PC-9 (cell line): ENCODE measurements around the gene SPCS3. TPM values are rescaled to one million over a fixed set of nuclear protein-coding genes. Genes with fewer than 3 reads are reported as not detected.
"Not testable (repeated sequence)": the region's sequence is repeated elsewhere in the genome, so short reads cannot be mapped to it uniquely, and the experiment has no call there.

ENCODE experiments used
- BruUV-seq: library from RNA; stranded (reverse); fragments of 400-500 nt; replicated peaks from 2 replicates; lab custom pipeline; 2021; lab: Mats Ljungman, UMichigan
- CTCF ChIA-PET: fragments of 300-600 bp; sonication (Branson Sonifier 250); formaldehyde crosslinking; loops from one replicate; lab custom pipeline; 2022; ENCODE audit warnings: antibody characterized with exemption; lab: Charles Lee
- POLR2A ChIA-PET: fragments of 300-600 bp; sonication (Branson Sonifier 250); formaldehyde crosslinking; loops from one replicate; lab custom pipeline; 2022; ENCODE audit warnings: antibody characterized with exemption; ENCODE audit not compliant: unreplicated experiment; lab: Charles Lee
- DNase-seq, 2 experiments: peaks; one replicate each; pipeline versions ENCODE4 v3.0.0 to v3.0.0-alpha.2; 2015 to 2022; ENCODE audit warnings: mixed read lengths in 1 of 2
- H2AFZ ChIP-seq: fragments of 200-600 bp; sonication (generic); 2 replicates; pipeline ENCODE4 v1.8.1; 2017; ENCODE audit warnings: antibody characterized with exemption
- H3F3A ChIP-seq: fragments of 200-600 bp; sonication (generic); 2 replicates; pipeline ENCODE4 v1.8.1; 2017; ENCODE audit warnings: antibody characterized with exemption, mild to moderate bottlenecking, low read depth; ENCODE audit not compliant: insufficient read depth
- H3K27ac ChIP-seq: fragments of 200-600 bp; sonication (generic); 2 replicates; pipeline ENCODE4 v1.6.1; 2016; ENCODE audit warnings: mixed run types
- H3K27me3 ChIP-seq: fragments of 200-600 bp; sonication (generic); 2 replicates; pipeline ENCODE4 v1.6.1; 2016; ENCODE audit warnings: low read depth, mixed run types; ENCODE audit not compliant: insufficient read depth
- H3K36me3 ChIP-seq: fragments of 200-600 bp; sonication (generic); 2 replicates; pipeline ENCODE4 v1.6.1; 2016; ENCODE audit warnings: low read depth, mixed run types
- H3K4me1 ChIP-seq: fragments of 200-600 bp; sonication (generic); replicated peaks from 2 replicates; pipeline ENCODE4 v1.6.1; 2016; ENCODE audit warnings: mixed run types; ENCODE audit not compliant: insufficient read depth
- H3K4me2 ChIP-seq: fragments of 200-600 bp; sonication (generic); 2 replicates; pipeline ENCODE4 v1.6.1; 2017; ENCODE audit warnings: mixed run types
- H3K4me3 ChIP-seq: fragments of 200-600 bp; sonication (generic); 2 replicates; pipeline ENCODE4 v1.6.1; 2016; ENCODE audit warnings: mixed run types
- H3K79me2 ChIP-seq: fragments of 200-600 bp; sonication (generic); 2 replicates; pipeline ENCODE4 v1.6.1; 2017; ENCODE audit warnings: low read depth, mixed run types
- H3K9me2 ChIP-seq: fragments of 200-600 bp; sonication (generic); 2 replicates; pipeline ENCODE4 v1.8.1; 2017; ENCODE audit warnings: mild to moderate bottlenecking; ENCODE audit not compliant: insufficient read depth
- H3K9me3 ChIP-seq: fragments of 200-600 bp; sonication (generic); 2 replicates; pipeline ENCODE4 v1.8.1; 2016; ENCODE audit warnings: low read depth; ENCODE audit not compliant: insufficient read depth
- H4K20me1 ChIP-seq: fragments of 200-600 bp; sonication (generic); 2 replicates; pipeline ENCODE4 v1.8.1; 2017; ENCODE audit not compliant: insufficient read depth
- EZH2 ChIP-seq: fragments of 200-600 bp; sonication (generic); IDR thresholded peaks from 2 replicates; pipeline ENCODE4 v1.8.0; 2017; ENCODE audit warnings: antibody characterized with exemption, low read depth
- intact Hi-C: fragments of 100-400 bp; cut with micrococcal nuclease; formaldehyde crosslinking; loops from one replicate; pipeline ENCODE4 v1.10.0; 2022; ENCODE audit not compliant: unreplicated experiment
- total RNA-seq: library from RNA; stranded (reverse); gene quantifications from 2 replicates; pipeline ENCODE4 v1.2.3, GENCODE V29; 2021
- TF ChIP-seq, protein P1 (sequence below): fragments of 200-600 bp; sonication (generic); conservative IDR thresholded peaks from 2 replicates; pipeline ENCODE4 v1.6.1; 2017; ENCODE audit warnings: mixed run types, antibody characterized with exemption, mild to moderate bottlenecking, moderate library complexity

SPCS3 gene
- total RNA-seq, 1 experiment from 2014 or later = 107 TPM

DNA sequence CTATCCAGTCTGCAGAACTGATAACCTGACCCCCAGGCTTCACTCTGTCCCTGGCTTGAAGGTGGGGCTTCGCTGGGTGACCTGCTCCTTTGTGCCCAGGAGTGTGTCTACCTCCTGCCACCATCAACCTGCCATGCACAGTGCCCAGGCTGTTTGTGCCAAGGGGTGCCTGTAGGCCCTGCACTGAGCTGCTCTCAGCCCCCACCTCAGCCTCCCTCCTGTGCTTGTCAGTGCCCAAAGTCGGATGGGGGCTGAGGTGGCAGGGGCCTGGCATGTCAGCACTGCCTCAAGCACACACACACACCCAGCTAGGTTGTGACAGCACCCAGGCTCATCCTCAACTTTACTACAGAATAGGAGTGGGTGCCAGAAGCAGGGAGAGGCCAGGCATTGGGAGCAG is 23.5 kb downstream of the SPCS3 start:
- no peak for DNase-seq
- Histone ChIP-seq H3F3A (no peaks in the 10 kb centered on the region), H3K27me3 (no peaks in the 10 kb centered on the region), H2AFZ (no peak overlapping the region), H3K9me2 (no peaks in the 10 kb centered on the region), H3K9me3 (no peaks in the 10 kb centered on the region), H3K79me2 (no peaks in the 10 kb centered on the region), H3K36me3 (no peaks in the 10 kb centered on the region), H3K4me3 (no peak overlapping the region), H3K4me1 (no peaks in the 10 kb centered on the region), H3K27ac (no peak overlapping the region), H3K4me2 (no peak overlapping the region), H4K20me1 (no peaks in the 10 kb centered on the region)
- no TSS peak for BruUV-seq
- POLR2A ChIA-PET = no interaction called here
- CTCF ChIA-PET = no interaction called here
- intact Hi-C loops = loop anchor here (5.0 kb wide), 1 partner anchor 781 kb away; no protein-coding TSS in a partner anchor
- no peak for TF ChIP-seq EZH2
- TF ChIP-seq, protein P1, sequence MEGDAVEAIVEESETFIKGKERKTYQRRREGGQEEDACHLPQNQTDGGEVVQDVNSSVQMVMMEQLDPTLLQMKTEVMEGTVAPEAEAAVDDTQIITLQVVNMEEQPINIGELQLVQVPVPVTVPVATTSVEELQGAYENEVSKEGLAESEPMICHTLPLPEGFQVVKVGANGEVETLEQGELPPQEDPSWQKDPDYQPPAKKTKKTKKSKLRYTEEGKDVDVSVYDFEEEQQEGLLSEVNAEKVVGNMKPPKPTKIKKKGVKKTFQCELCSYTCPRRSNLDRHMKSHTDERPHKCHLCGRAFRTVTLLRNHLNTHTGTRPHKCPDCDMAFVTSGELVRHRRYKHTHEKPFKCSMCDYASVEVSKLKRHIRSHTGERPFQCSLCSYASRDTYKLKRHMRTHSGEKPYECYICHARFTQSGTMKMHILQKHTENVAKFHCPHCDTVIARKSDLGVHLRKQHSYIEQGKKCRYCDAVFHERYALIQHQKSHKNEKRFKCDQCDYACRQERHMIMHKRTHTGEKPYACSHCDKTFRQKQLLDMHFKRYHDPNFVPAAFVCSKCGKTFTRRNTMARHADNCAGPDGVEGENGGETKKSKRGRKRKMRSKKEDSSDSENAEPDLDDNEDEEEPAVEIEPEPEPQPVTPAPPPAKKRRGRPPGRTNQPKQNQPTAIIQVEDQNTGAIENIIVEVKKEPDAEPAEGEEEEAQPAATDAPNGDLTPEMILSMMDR = no peak

GRCh38 chr4:176345346-176345745 is 25.6 kb downstream of the SPCS3 start:
- H2AFZ ChIP-seq, H3K27me3 ChIP-seq, H3K9me3 ChIP-seq, H3K4me2 ChIP-seq, H3K79me2 ChIP-seq, BruUV-seq, intact Hi-C loops, H4K20me1 ChIP-seq, H3F3A ChIP-seq, H3K4me3 ChIP-seq, CTCF ChIA-PET, H3K36me3 ChIP-seq, H3K27ac ChIP-seq, POLR2A ChIA-PET, H3K4me1 ChIP-seq, H3K9me2 ChIP-seq, DNase-seq: not testable (repeated sequence)

- H3K4me2 ChIP-seq, H4K20me1 ChIP-seq, H3K9me3 ChIP-seq, DNase-seq, H3K9me2 ChIP-seq, intact Hi-C loops, H3K27ac ChIP-seq, H3F3A ChIP-seq, H3K4me1 ChIP-seq, H3K4me3 ChIP-seq, BruUV-seq, H2AFZ ChIP-seq, H3K79me2 ChIP-seq, H3K27me3 ChIP-seq, CTCF ChIA-PET, H3K36me3 ChIP-seq: not testable (repeated sequence)
- POLR2A ChIA-PET = interaction anchor here (0.6 kb wide), 1 partner anchor 69 kb away, joined by 5 read pairs; no protein-coding TSS in a partner anchor
Measured at GRCh38 chr4:176346836-176347235, 27.1 kb downstream of the SPCS3 start.

GRCh38 chr4:176350671-176351070 is 30.9 kb downstream of the SPCS3 start:
- BruUV-seq = no TSS peak
- no peak overlapping the region for H3K4me2 ChIP-seq
- H3K4me1 ChIP-seq = no peaks in the 10 kb centered on the region
- H3K27me3 ChIP-seq = no peaks in the 10 kb centered on the region
- no peaks in the 10 kb centered on the region for H3K9me2 ChIP-seq
- no peak for TF ChIP-seq EZH2
- TF ChIP-seq, protein P1 = no peak
- intact Hi-C loops = no loop called here
- no peak for DNase-seq
- no peaks in the 10 kb centered on the region for H3K79me2 ChIP-seq
- ChIA-PET POLR2A (no interaction called here), CTCF (no interaction called here)
- no peaks in the 10 kb centered on the region; the same call in 1 of the 2 replicates for H3K9me3 ChIP-seq
- no peak overlapping the region for H3K4me3 ChIP-seq
- no peaks in the 10 kb centered on the region for H4K20me1 ChIP-seq
- H3F3A ChIP-seq = no peaks in the 10 kb centered on the region
- no peak overlapping the region for H2AFZ ChIP-seq
- no peaks in the 10 kb centered on the region for H3K36me3 ChIP-seq
- no peak overlapping the region for H3K27ac ChIP-seq
